Testis (tissue), 2 donors: ENCODE data around the gene AUTS2.

Experiments used
- POLR2A ChIP-seq: fragments of 450-650 bp; IDR thresholded peaks from one replicate; pipeline ENCODE4 v1.6.1; 2017; ENCODE audit warnings: antibody characterized with exemption, mild to moderate bottlenecking, moderate library complexity
- TF ChIP-seq, protein P1 (sequence below), 3 experiments: fragments of 450-650 bp in 2 of 3; fragments of 200-600 bp in 1 of 3; sonication (generic) in 1 of 3; IDR thresholded peaks; one replicate each; pipeline ENCODE4 v1.5.1; 2016 to 2019; ENCODE audit warnings: antibody characterized with exemption in 3 of 3, mild to moderate bottlenecking in 2 of 3, moderate library complexity in 1 of 3

DNA sequence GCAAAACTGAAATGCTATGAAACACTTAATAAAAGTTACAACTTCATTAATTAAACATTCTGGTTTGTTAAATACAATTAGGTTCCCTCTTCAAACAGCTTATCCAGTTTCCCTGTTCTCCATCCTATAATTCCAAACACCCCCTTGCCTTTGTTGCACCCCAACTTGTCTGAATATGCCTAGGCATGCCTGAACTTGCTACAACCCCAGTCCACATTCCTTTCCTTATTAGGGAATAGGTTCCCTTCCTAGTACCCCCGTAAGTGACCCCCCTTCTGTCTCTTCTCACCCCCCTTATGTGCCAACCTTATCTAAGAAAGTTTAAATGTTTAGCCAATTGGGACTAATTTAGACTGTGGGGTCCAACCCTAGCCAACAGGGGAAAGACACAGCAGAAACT is 1238.0 kb downstream of the AUTS2 start:
- TF ChIP-seq POLR2A = no peak
- TF ChIP-seq, protein P1, sequence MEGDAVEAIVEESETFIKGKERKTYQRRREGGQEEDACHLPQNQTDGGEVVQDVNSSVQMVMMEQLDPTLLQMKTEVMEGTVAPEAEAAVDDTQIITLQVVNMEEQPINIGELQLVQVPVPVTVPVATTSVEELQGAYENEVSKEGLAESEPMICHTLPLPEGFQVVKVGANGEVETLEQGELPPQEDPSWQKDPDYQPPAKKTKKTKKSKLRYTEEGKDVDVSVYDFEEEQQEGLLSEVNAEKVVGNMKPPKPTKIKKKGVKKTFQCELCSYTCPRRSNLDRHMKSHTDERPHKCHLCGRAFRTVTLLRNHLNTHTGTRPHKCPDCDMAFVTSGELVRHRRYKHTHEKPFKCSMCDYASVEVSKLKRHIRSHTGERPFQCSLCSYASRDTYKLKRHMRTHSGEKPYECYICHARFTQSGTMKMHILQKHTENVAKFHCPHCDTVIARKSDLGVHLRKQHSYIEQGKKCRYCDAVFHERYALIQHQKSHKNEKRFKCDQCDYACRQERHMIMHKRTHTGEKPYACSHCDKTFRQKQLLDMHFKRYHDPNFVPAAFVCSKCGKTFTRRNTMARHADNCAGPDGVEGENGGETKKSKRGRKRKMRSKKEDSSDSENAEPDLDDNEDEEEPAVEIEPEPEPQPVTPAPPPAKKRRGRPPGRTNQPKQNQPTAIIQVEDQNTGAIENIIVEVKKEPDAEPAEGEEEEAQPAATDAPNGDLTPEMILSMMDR (IDR thresholded peaks at IDR 0.05) = no peak
